Keratinocyte (primary cell): ENCODE measurements around the gene SLC44A5.

ENCODE experiments used
- EZH2 ChIP-seq: IDR thresholded peaks from one replicate; pipeline ENCODE4 v1.6.1; 2012; ENCODE audit warnings: inconsistent platforms, mild to moderate bottlenecking, low read length, moderate library complexity
- TF ChIP-seq, protein P1 (sequence below), 3 experiments: IDR thresholded peaks in 1 of 3; conservative IDR thresholded peaks in 1 of 3; optimal IDR thresholded peaks in 1 of 3; 2 replicates in 2 of 3; 3 replicates in 1 of 3; pipeline versions ENCODE3 to v1.5.1; 2011; ENCODE audit warnings: low read length in 3 of 3, mild to moderate bottlenecking in 3 of 3, moderate library complexity in 2 of 3, control low read depth in 1 of 3, inconsistent platforms in 1 of 3; ENCODE audit not compliant: insufficient read depth in 2 of 3; ENCODE audit errors: extremely low read depth in 1 of 3

DNA sequence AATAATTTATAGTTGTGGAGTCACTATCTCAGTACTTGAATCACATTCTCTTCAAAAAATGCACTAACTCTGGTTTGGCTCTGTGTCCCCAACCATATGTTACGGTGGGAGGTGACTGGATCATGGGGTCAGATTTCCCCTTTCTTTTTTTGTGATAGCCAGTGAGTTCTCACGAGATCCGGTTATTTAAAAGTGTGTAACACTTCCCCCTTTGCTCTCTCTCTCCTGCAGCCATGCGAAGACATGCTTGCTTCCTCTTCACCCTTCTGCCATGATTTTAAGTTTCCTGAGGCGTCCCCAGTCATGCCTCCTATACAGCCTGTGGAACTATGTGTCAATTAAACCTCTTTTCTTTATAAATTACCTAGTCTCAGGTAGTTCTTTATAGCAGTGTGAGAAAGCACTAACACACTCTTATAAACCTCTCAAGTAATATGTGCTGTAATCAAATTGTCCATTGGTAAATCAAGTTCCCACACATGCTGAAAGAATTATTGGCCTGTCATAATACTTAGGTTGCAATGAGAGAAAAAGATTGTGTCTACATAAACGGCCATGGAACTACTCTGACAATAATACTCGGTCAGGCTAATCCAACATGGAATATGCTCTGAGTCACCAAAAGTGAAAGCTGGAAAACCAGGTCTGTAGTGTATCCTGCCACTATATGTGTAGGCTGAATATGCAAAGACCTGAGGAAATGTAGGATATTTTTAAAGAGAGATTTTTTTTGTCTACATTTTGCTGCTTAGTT is 107.5 kb downstream of the SLC44A5 start:
- TF ChIP-seq, protein P1, sequence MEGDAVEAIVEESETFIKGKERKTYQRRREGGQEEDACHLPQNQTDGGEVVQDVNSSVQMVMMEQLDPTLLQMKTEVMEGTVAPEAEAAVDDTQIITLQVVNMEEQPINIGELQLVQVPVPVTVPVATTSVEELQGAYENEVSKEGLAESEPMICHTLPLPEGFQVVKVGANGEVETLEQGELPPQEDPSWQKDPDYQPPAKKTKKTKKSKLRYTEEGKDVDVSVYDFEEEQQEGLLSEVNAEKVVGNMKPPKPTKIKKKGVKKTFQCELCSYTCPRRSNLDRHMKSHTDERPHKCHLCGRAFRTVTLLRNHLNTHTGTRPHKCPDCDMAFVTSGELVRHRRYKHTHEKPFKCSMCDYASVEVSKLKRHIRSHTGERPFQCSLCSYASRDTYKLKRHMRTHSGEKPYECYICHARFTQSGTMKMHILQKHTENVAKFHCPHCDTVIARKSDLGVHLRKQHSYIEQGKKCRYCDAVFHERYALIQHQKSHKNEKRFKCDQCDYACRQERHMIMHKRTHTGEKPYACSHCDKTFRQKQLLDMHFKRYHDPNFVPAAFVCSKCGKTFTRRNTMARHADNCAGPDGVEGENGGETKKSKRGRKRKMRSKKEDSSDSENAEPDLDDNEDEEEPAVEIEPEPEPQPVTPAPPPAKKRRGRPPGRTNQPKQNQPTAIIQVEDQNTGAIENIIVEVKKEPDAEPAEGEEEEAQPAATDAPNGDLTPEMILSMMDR (optimal IDR thresholded peaks at IDR 0.05 in 1 of 3, IDR thresholded peaks at IDR 0.05 in 1 of 3, conservative IDR thresholded peaks at IDR 0.05 in 1 of 3; ENCODE audit: extremely low read depth in 1 of 3, insufficient read depth in 2 of 3, low read length in 3 of 3) = no peak
- TF ChIP-seq EZH2 = no peak
